SH-SY5Y (cell line): ENCODE measurements around the gene FGFR3.

Experiments
- GATA2 ChIP-seq: IDR thresholded peaks from 2 replicates; pipeline ENCODE4 v1.6.1; 2011; ENCODE audit warnings: mild to moderate bottlenecking, low read depth, low read length
- GATA3 ChIP-seq: IDR thresholded peaks from 2 replicates; pipeline ENCODE4 v1.6.1; 2011; ENCODE audit warnings: low read depth, mild to moderate bottlenecking, low read length, moderate library complexity

DNA sequence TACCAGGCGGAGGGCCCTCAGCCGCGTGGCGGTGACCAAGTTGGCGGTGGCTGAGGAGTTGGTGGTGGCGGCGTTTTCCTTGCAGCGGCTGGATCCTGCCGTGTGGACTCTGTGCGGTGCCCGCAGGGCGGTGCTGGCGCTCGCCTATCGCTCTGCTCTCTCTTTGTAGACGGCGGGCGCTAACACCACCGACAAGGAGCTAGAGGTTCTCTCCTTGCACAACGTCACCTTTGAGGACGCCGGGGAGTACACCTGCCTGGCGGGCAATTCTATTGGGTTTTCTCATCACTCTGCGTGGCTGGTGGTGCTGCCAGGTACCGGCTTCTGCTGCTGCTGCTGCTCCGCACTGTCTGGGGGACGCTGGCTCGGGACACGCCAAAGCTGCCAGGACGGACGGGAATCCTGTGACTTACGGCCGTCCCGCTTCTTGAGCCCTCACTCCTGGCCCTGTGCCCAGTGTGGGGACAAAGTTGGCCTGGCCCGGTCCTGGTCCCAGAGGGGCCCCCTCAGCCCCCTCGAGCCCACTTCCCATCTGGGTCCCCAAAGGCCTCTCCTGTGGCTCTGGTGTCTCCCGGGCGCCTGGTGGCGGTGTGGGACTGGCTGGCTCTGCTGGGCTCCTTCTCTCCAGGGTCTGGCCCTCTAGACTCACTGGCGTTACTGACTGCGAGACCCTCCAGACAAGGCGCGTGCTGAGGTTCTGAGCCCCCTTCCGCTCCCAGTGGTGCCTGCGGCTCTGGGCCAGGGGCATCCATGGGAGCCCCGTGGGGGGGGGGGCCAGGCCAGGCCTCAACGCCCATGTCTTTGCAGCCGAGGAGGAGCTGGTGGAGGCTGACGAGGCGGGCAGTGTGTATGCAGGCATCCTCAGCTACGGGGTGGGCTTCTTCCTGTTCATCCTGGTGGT is 10.7 kb downstream of the FGFR3 start:
- TF ChIP-seq GATA3 (no peak), GATA2 (no peak)
